LNCaP clone FGC (cell line): Measurements from ENCODE around the gene ENTPD3.
A peak's percentile ranks its signal among the peaks of the same experiment; 100 is the strongest.

ENCODE experiments used
- DNase-seq: peaks from one replicate; pipeline ENCODE4 v3.0.0-alpha.2; 2011; ENCODE audit warnings: low read depth
- H3K4me3 ChIP-seq: 2 replicates; pipeline ENCODE4 v1.5.1; 2011; ENCODE audit warnings: mild to moderate bottlenecking, low read depth, low read length, control low read depth
- CTCF ChIP-seq: IDR thresholded peaks from 2 replicates; pipeline ENCODE4 v1.5.1; 2012; ENCODE audit warnings: mild to moderate bottlenecking; ENCODE audit not compliant: control insufficient read depth, insufficient read depth; ENCODE audit errors: extremely low read depth

ENTPD3 gene

DNA sequence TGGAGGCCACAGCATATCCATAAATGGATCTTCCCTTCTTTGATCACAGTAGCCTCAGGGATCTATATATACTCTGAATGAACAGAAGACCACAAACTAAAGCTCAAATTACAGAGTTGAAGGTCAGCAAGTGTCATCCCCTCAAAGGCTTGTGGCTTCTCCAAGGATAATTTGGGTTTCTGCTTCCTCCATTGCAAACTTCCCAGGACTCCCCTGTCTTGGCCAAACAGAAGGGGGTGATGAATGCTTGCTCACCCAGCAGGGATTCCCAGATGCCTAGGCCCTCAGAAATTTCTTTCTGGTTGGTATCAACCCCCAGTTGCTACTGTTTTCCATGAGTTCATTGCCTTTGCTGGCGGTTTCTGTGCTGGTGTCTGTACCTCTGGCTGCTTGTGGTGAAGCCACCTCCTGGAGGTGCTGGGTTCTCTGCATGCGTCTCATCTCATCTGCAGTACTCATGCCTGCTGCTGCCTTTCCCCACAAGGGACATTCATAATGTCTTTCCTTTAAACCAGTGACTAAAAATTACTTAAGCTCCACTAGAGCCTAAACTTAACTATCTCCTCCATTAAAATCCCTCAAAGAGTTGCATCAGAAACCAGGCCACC is 17.7 kb downstream of the ENTPD3 start:
- no peak overlapping the region for H3K4me3 ChIP-seq
- DNase-seq = no peak
- no peak for TF ChIP-seq CTCF

GRCh38 chr3:40407007-40407406 is 20.0 kb downstream of the ENTPD3 start:
- H3K4me3 ChIP-seq = no peak overlapping the region
- DNase-seq = no peak
- no peak for TF ChIP-seq CTCF

DNA sequence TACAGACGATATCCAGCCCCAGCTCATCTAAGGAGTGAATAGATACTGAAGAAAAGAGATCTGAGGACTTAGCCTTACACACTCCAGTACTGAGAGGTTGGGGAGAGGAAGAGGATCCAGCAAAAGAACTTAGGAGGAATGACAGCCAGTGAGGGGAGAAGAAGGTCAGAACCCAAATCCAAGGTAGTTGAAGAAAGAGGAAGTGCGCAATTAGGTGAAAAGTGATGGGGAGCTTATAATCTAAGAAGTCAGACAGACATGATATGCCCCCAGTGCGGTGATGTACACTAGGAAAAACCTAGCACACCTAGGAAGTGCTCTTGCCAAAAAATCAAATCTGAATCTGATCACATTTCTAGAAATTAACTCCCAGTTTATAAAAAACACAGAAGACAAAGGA is 20.6 kb downstream of the ENTPD3 start:
- no peak overlapping the region for H3K4me3 ChIP-seq
- no peak for TF ChIP-seq CTCF
- DNase-seq = no peak

DNA sequence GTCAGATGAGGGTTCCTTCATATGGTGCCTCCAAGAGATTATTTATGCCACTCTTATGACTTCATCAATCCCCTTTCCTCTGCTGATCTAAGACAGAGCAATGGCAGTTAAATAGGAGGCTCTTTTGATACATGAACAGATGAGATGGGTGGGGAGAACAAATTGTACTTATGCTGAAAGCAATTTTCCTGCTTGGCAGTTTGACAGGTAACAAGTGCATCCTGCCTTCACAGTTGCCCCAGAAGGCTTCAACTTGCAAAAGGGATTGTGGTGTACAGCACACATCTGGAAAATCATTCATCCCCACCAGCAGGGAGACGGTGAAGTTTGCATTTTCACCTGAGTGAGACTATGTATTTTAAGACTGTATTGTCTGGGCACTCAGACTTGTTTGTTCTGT is 27.3 kb downstream of the ENTPD3 start:
- H3K4me3 ChIP-seq = no peak overlapping the region
- peak; percentile 37 for DNase-seq
- no peak for TF ChIP-seq CTCF

DNA sequence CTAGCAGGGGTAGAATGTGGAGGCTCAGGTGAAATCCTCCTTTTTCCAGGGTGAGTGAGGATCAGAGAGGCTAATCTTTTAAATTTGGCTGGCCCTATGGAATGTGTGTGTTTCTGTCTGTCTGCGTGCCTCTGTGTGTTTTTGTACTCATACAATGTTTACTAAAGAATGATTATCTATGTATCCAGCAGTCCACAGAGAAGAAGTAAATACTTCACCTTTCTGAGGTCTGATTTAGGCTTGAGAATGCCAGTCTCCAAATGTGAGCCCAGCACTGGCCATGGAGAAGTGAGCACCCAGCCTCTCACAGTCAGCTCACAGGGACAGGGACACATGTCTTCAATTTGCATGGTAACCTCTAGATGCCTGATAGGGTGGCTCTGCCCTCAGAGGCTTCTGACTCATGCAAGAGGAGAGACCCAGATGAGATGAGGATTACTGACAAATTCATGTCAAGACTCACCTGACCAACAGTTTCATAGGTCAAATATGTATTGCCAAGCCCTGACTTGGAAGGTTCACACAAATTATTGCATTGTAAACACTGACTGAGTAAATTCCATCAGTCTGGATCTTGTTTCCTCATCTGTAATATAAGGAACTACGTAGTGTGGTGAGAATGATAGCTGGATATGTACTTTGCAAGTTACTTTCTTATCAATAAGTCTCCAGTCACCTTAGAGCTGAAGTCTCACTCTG is 31.0 kb downstream of the ENTPD3 start:
- DNase-seq = peak; percentile 66
- H3K4me3 ChIP-seq = no peak overlapping the region
- TF ChIP-seq CTCF = no peak

GRCh38 chr3:40422861-40423260 is 35.9 kb downstream of the ENTPD3 start:
- no peak overlapping the region for H3K4me3 ChIP-seq
- TF ChIP-seq CTCF = no peak
- DNase-seq = no peak
